Measurements from ENCODE around the gene C1QTNF9.

- TF ChIP-seq, protein P1, sequence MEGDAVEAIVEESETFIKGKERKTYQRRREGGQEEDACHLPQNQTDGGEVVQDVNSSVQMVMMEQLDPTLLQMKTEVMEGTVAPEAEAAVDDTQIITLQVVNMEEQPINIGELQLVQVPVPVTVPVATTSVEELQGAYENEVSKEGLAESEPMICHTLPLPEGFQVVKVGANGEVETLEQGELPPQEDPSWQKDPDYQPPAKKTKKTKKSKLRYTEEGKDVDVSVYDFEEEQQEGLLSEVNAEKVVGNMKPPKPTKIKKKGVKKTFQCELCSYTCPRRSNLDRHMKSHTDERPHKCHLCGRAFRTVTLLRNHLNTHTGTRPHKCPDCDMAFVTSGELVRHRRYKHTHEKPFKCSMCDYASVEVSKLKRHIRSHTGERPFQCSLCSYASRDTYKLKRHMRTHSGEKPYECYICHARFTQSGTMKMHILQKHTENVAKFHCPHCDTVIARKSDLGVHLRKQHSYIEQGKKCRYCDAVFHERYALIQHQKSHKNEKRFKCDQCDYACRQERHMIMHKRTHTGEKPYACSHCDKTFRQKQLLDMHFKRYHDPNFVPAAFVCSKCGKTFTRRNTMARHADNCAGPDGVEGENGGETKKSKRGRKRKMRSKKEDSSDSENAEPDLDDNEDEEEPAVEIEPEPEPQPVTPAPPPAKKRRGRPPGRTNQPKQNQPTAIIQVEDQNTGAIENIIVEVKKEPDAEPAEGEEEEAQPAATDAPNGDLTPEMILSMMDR (IDR thresholded peaks at IDR 0.05; ENCODE audit: poor library complexity), result no peak
- TF ChIP-seq EZH2 (IDR thresholded peaks at IDR 0.05; ENCODE audit: borderline replicate concordance) (no peak), EZH2phosphoT487 (IDR thresholded peaks at IDR 0.05; ENCODE audit: low read depth, severe bottlenecking, unreplicated experiment) (no peak)
These were observed 39.0 kb downstream of the C1QTNF9 start for GRCh38 chr13:24348385-24348784.
